Astrocyte (in vitro differentiated cells and primary cell): ENCODE results near the gene CPEB4. TPM values are rescaled to one million over a fixed set of nuclear protein-coding genes. Genes with fewer than 3 reads are reported as not detected.

Experiments
- DNase-seq: peaks from one replicate; pipeline ENCODE4 v3.0.0-alpha.2; 2010; ENCODE audit warnings: low read depth
- FAIRE-seq: peaks from 2 replicates; lab custom pipeline; 2011; peaks lifted over from hg19 to GRCh38; lab: Jason Lieb, UNC
- H2AFZ ChIP-seq: 2 replicates; pipeline ENCODE4 v1.6.0; 2012; ENCODE audit warnings: low read depth, low read length, inconsistent platforms
- H3K27ac ChIP-seq: 2 replicates; pipeline ENCODE4 v1.5.1; 2011; ENCODE audit warnings: low read depth, low read length, inconsistent platforms
- H3K27me3 ChIP-seq: 2 replicates; pipeline ENCODE4 v1.6.0; 2011; ENCODE audit warnings: low read length, inconsistent platforms; ENCODE audit not compliant: insufficient read depth
- H3K36me3 ChIP-seq: 2 replicates; pipeline ENCODE4 v1.5.1; 2011; ENCODE audit warnings: low read length, inconsistent platforms; ENCODE audit not compliant: insufficient read depth
- H3K4me1 ChIP-seq: 2 replicates; pipeline ENCODE4 v1.5.1; 2011; ENCODE audit warnings: low read length, inconsistent platforms; ENCODE audit not compliant: insufficient read depth
- H3K4me2 ChIP-seq: 2 replicates; pipeline ENCODE4 v1.6.0; 2012; ENCODE audit warnings: low read length, inconsistent platforms
- H3K4me3 ChIP-seq: 2 replicates; pipeline ENCODE4 v1.5.1; 2011; ENCODE audit warnings: low read depth, mild to moderate bottlenecking, low read length, inconsistent platforms; ENCODE audit not compliant: insufficient read depth
- H3K79me2 ChIP-seq: 2 replicates; pipeline ENCODE4 v1.6.0; 2012; ENCODE audit warnings: mild to moderate bottlenecking, low read length, inconsistent platforms; ENCODE audit not compliant: insufficient read depth
- H3K9ac ChIP-seq: 2 replicates; pipeline ENCODE4 v1.6.0; 2012; ENCODE audit warnings: mild to moderate bottlenecking, low read length, inconsistent platforms
- H3K9me3 ChIP-seq: 2 replicates; pipeline ENCODE4 v1.5.1; 2012; ENCODE audit warnings: low read depth, mild to moderate bottlenecking, low read length, inconsistent platforms; ENCODE audit not compliant: insufficient read depth
- H4K20me1 ChIP-seq: 2 replicates; pipeline ENCODE4 v1.6.0; 2012; ENCODE audit warnings: low read length, inconsistent platforms; ENCODE audit not compliant: insufficient read depth
- H3K27ac Mint-ChIP-seq: one replicate; pipeline ENCODE4 v1.8.0; 2021; ENCODE audit warnings: mild to moderate bottlenecking, mixed read lengths; ENCODE audit not compliant: unreplicated experiment
- H3K27me3 Mint-ChIP-seq: one replicate; pipeline ENCODE4 v1.8.0; 2021; ENCODE audit warnings: low read depth, mixed read lengths; ENCODE audit not compliant: unreplicated experiment
- H3K36me3 Mint-ChIP-seq: one replicate; pipeline ENCODE4 v1.8.0; 2021; ENCODE audit warnings: low read depth, mixed read lengths; ENCODE audit not compliant: unreplicated experiment
- H3K4me1 Mint-ChIP-seq: one replicate; pipeline ENCODE4 v1.8.0; 2021; ENCODE audit warnings: low read depth, mixed read lengths; ENCODE audit not compliant: unreplicated experiment
- H3K4me3 Mint-ChIP-seq: one replicate; pipeline ENCODE4 v1.8.0; 2021; ENCODE audit warnings: mild to moderate bottlenecking, moderate library complexity, mixed read lengths; ENCODE audit not compliant: unreplicated experiment
- H3K9me3 Mint-ChIP-seq: one replicate; pipeline ENCODE4 v1.8.0; 2021; ENCODE audit warnings: mild to moderate bottlenecking, mixed read lengths; ENCODE audit not compliant: unreplicated experiment
- CTCF ChIP-seq: IDR thresholded peaks from 2 replicates; pipeline ENCODE4 v1.5.1; 2011; ENCODE audit warnings: low read depth, mild to moderate bottlenecking, inconsistent platforms, low read length, moderate library complexity; ENCODE audit not compliant: insufficient read depth
- EZH2 ChIP-seq: IDR thresholded peaks from 2 replicates; pipeline ENCODE4 v1.6.1; 2012; ENCODE audit warnings: mild to moderate bottlenecking, low read length, inconsistent platforms; ENCODE audit not compliant: insufficient read depth
- total RNA-seq: library from RNA; stranded (reverse); gene quantifications from 2 replicates; pipeline ENCODE4 v1.2.1, GENCODE V29; 2021

CPEB4 gene
- total RNA-seq, 1 donor from 2014 or later, result 37.2 TPM

- Histone ChIP-seq H3K79me2 (peaks cover 97% of the 10 kb centered on the region), H3K27ac (no peak overlapping the region)
Observed at GRCh38 chr5:173895401-173896165, 7.4 kb downstream of the CPEB4 start.

GRCh38 chr5:173896631-173897030 is 8.5 kb downstream of the CPEB4 start:
- Histone ChIP-seq H3K27ac (no peak overlapping the region), H2AFZ (no peak overlapping the region), H3K4me3 (no peak overlapping the region), H3K4me1 (peaks cover under 1% of the 10 kb centered on the region), H3K36me3 (no peaks in the 10 kb centered on the region), H3K9ac (no peak overlapping the region), H3K27me3 (no peaks in the 10 kb centered on the region), H3K9me3 (no peaks in the 10 kb centered on the region), H4K20me1 (peaks cover 59% of the 10 kb centered on the region), H3K4me2 (no peak overlapping the region), H3K79me2 (peaks cover 97% of the 10 kb centered on the region)
- no peak for TF ChIP-seq CTCF
- no peak for TF ChIP-seq EZH2
- Mint-ChIP-seq H3K27me3 (no peaks in the 10 kb centered on the region), H3K4me3 (no peak overlapping the region), H3K9me3 (no peaks in the 10 kb centered on the region), H3K27ac (no peak overlapping the region), H3K36me3 (peaks cover 3% of the 10 kb centered on the region), H3K4me1 (peaks cover 6% of the 10 kb centered on the region)
- FAIRE-seq (no peak), DNase-seq (no peak)

More at GRCh38 chr5:173895401-173896165, 7.4 kb downstream of the CPEB4 start:
- Histone ChIP-seq H3K9me3 (no peaks in the 10 kb centered on the region), H3K4me1 (no peaks in the 10 kb centered on the region), H3K4me2 (no peak overlapping the region), H3K9ac (no peak overlapping the region), H3K4me3 (no peak overlapping the region), H2AFZ (no peak overlapping the region), H4K20me1 (peaks cover 58% of the 10 kb centered on the region), H3K27me3 (no peaks in the 10 kb centered on the region), H3K36me3 (no peaks in the 10 kb centered on the region)
- Mint-ChIP-seq H3K27me3 (no peaks in the 10 kb centered on the region), H3K4me3 (no peak overlapping the region), H3K36me3 (peaks cover 3% of the 10 kb centered on the region), H3K4me1 (peaks cover 6% of the 10 kb centered on the region), H3K27ac (no peak overlapping the region), H3K9me3 (no peaks in the 10 kb centered on the region)
- no peak for DNase-seq
- no peak for TF ChIP-seq EZH2
- no peak for TF ChIP-seq CTCF
- no peak for FAIRE-seq

- H4K20me1 ChIP-seq, result peaks cover 69% of the 10 kb centered on the region
- peaks cover 97% of the 10 kb centered on the region for H3K79me2 ChIP-seq
- Mint-ChIP-seq H3K9me3 (no peaks in the 10 kb centered on the region), H3K4me1 (peaks cover 3% of the 10 kb centered on the region), H3K4me3 (no peak overlapping the region), H3K36me3 (peaks cover 3% of the 10 kb centered on the region), H3K27me3 (no peaks in the 10 kb centered on the region), H3K27ac (no peak overlapping the region)
- no peak overlapping the region for H2AFZ ChIP-seq
- H3K9me3 ChIP-seq, result no peaks in the 10 kb centered on the region
- TF ChIP-seq CTCF (no peak), EZH2 (no peak)
- peaks cover 8% of the 10 kb centered on the region for H3K4me1 ChIP-seq
- H3K36me3 ChIP-seq, result peaks cover 3% of the 10 kb centered on the region
- no peak overlapping the region for H3K4me3 ChIP-seq
- H3K9ac ChIP-seq, result no peak overlapping the region
- FAIRE-seq (no peak), DNase-seq (no peak)
- no peaks in the 10 kb centered on the region for H3K27me3 ChIP-seq
- no peak overlapping the region for H3K4me2 ChIP-seq
- no peak overlapping the region for H3K27ac ChIP-seq
Observed at GRCh38 chr5:173901705-173902104, 13.6 kb downstream of the CPEB4 start.
